K562 treated with DMSO at 1 percent for 12 hours (cell line): ENCODE data around the gene GLRX2. TPM values are rescaled to one million over a fixed set of nuclear protein-coding genes. Genes with fewer than 3 reads are reported as not detected.

Experiments
- total RNA-seq: library from RNA; unstranded; fragments of 300-600 nt; gene quantifications from 2 replicates; pipeline ENCODE4 v1.2.3, GENCODE V29; 2022; ENCODE audit not compliant: insufficient read depth

Gene GLRX2
- total RNA-seq: 60.9 and 76.2 TPM in 2 replicates

GRCh38 chr1:193104907-193105820, at the start of gene GLRX2:
Gene GLRX2, minus strand, starts transcription at chr1:193105414. Its CDS starts 32 bp downstream, at chr1:193105382.

GRCh38 chr1:193121616-193122593, 16.7 kb upstream of the GLRX2 start, which contains the start of gene CDC73:
Gene CDC73, plus strand, starts transcription at chr1:193122031. Its CDS starts 170 bp downstream, at chr1:193122201.

GRCh38 chr1:193059282-193060114, 45.7 kb downstream of the GLRX2 start, which contains the start of the genes RO60 and UCHL5:
Gene RO60, plus strand, starts transcription at chr1:193059612. Its CDS starts 9,443 bp downstream, at chr1:193069055.
Gene UCHL5, minus strand, starts transcription at chr1:193059360. Its CDS starts 100 bp downstream, at chr1:193059260.

Other genes starting within 250 kb of the GLRX2 start
- 24.3 and 73.3 TPM in 2 replicates for gene UCHL5, start 46.1 kb downstream of the GLRX2 start, total RNA-seq
- 19.3 and 43.7 TPM in 2 replicates for gene RO60, start 45.8 kb downstream of the GLRX2 start, total RNA-seq
- 11.8 and 31.4 TPM in 2 replicates for gene CDC73, start 16.6 kb upstream of the GLRX2 start, total RNA-seq
- gene B3GALT2, start 81.2 kb upstream of the GLRX2 start, total RNA-seq: not detected in 2 replicates